ENCODE measurements around the gene MESP1. TPM values are rescaled to one million over a fixed set of nuclear protein-coding genes. Genes with fewer than 3 reads are reported as not detected.

The MESP1 gene, protein sequence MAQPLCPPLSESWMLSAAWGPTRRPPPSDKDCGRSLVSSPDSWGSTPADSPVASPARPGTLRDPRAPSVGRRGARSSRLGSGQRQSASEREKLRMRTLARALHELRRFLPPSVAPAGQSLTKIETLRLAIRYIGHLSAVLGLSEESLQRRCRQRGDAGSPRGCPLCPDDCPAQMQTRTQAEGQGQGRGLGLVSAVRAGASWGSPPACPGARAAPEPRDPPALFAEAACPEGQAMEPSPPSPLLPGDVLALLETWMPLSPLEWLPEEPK
- total RNA-seq (2012; rRNA removed): under 0.01 TPM in 1 of 2 replicates, not detected in the other
- 0.10 and 0.13 TPM in 2 replicates for polyA plus RNA-seq (2012; rRNA removed)
- polyA plus RNA-seq (2012; cell fraction: cytosol; rRNA removed): 0.41 and 0.54 TPM in 2 replicates
- polyA plus RNA-seq (2012; cell fraction: nucleus; rRNA removed; ENCODE audit: low replicate concordance): 0.05 and 0.18 TPM in 2 replicates
- Bru-seq, nascent RNA: percentile 16 among the genes with signal in this experiment
- not detected for BruChase-seq, experiment 1, labeled RNA remaining after a 6-hour chase
- BruChase-seq, experiment 2, labeled RNA remaining after a 2-hour chase: percentile 16 among the genes with signal in this experiment
- long read RNA-seq: 0 reads

DNA sequence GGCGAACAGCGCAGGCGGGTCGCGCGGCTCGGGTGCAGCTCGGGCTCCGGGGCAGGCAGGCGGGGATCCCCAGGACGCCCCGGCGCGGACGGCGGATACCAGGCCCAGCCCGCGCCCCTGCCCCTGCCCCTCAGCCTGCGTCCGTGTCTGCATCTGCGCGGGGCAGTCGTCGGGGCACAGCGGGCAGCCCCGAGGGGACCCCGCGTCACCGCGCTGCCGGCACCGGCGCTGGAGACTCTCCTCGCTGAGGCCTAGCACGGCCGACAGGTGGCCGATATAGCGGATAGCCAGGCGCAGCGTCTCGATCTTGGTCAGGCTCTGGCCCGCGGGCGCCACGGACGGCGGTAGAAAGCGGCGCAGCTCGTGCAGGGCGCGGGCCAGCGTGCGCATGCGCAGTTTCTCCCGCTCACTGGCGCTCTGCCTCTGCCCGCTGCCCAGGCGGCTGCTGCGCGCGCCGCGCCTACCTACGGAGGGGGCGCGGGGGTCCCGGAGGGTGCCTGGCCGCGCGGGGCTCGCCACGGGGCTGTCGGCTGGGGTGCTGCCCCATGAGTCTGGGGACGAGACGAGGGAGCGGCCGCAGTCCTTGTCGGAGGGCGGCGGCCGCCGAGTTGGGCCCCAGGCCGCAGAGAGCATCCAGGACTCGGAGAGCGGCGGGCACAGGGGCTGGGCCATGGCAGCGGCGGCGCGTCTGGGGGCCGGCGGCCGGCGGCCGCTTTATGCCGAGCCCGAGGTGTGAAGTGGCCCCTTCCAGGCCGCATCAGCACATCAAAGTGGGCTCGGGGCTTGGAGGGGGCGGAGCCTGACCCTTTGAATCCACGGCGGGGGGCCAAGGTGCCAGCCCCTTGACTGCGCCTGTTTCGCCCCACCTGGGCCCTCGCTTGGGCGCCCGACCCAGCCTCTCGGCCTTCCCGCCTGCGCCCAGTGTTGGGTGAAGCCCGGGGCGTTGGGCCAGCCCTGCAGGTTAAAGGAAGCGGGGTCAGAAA is at the start of gene MESP1:
Gene MESP1 (minus strand): TSS at position 690 of the 983 bp plus-strand sequence. CDS start 18 bp downstream, at position 672.
- Histone ChIP-seq H2AK5ac (ENCODE audit: low read depth, low read length) (no peak within 1 kb of the TSS), H3K9me1 (ENCODE audit: insufficient read depth, low read length) (no peaks in the 10 kb centered on the region; the same call in 1 of the 2 replicates), H2BK15ac (ENCODE audit: low read depth, low read length) (no peak within 1 kb of the TSS), H3K4me2 (ENCODE audit: low read depth, low read length) (peak within 1 kb of the TSS; percentile 39), H4K8ac (ENCODE audit: low read depth in 2 of 2, low read length in 2 of 2) (peak within 1 kb of the TSS in 1 of 2 experiments; percentile 83; a peak in 2 of 4 replicates), H3K36me3 (ENCODE audit: control insufficient read depth, insufficient read depth, low read length) (no peaks in the 10 kb centered on the region), H2BK5ac (ENCODE audit: low read depth, low read length, poor library complexity, severe bottlenecking) (no peak within 1 kb of the TSS), H3K4me3 (ENCODE audit: insufficient read depth, low read depth, low read length) (peak within 1 kb of the TSS; percentile 65), H3K4ac (ENCODE audit: low read depth, low read length) (0 out of 2 replicates have a peak within 1 kb of the TSS, but pooled peaks have one; percentile 64), H3K27me3 (ENCODE audit: control insufficient read depth, insufficient read depth, low read length) (peaks cover 33% of the 10 kb centered on the region), H3K18ac (ENCODE audit: low read depth, low read length) (no peak within 1 kb of the TSS), H3K4me1 (ENCODE audit: control insufficient read depth, insufficient read depth, low read length) (peaks cover 2% of the 10 kb centered on the region; the same call in 1 of the 2 replicates), H4K20me1 (ENCODE audit: insufficient read depth, low read length) (no peaks in the 10 kb centered on the region), H3K27ac (ENCODE audit: insufficient read depth, low read length) (peak within 1 kb of the TSS; percentile 19; the same call in 1 of the 2 replicates), H2AK9ac (replicated peaks; ENCODE audit: low read depth, low read length, poor library complexity) (peak within 1 kb of the TSS; percentile 82), H4K5ac (ENCODE audit: low read depth, low read length) (peak within 1 kb of the TSS; percentile 39; the same call in 1 of the 2 replicates), H3K79me1 (ENCODE audit: low read depth in 1 of 2, low read length in 2 of 2) (no peaks in the 10 kb centered on the region), H2BK120ac (ENCODE audit: low read depth, low read length) (no peak within 1 kb of the TSS), H3K9ac (ENCODE audit: low read depth, low read length) (no peak within 1 kb of the TSS), H2BK20ac (ENCODE audit: low read depth, low read length) (no peak within 1 kb of the TSS), H3K9me3 (ENCODE audit: control insufficient read depth, insufficient read depth, low read length) (no peaks in the 10 kb centered on the region), H4K91ac (ENCODE audit: insufficient read depth, low read depth, low read length) (no peak within 1 kb of the TSS; the same call in 1 of the 2 replicates), H3K56ac (ENCODE audit: extremely low read depth, insufficient read depth, low read length) (no peak within 1 kb of the TSS), H3K14ac (replicated peaks; ENCODE audit: low read depth, low read length) (no peak within 1 kb of the TSS), H3K23ac (ENCODE audit: low read depth, low read length) (no peak within 1 kb of the TSS), H2AFZ (replicated peaks; ENCODE audit: low read length, poor library complexity) (peak within 1 kb of the TSS; percentile 96)
- POLR2A ChIA-PET (ENCODE audit: unreplicated experiment): no interaction called here
- dilution Hi-C loops (cut with HindIII; ENCODE audit: low sequenced_read_pairs, unreplicated experiment) (loop anchor here (25.0 kb wide), 1 partner anchor 111 kb away; no protein-coding TSS in a partner anchor), in situ Hi-C loops (cut with MboI; ENCODE audit: low sequenced_read_pairs) (loop anchor here (10.0 kb wide), 1 partner anchor 324 kb away; no protein-coding TSS in a partner anchor), intact Hi-C loops (cut with micrococcal nuclease) (no loop called here)
- TF ChIP-seq RFX5 (IDR thresholded peaks at IDR 0.05; ENCODE audit: low read depth, low read length) (no peak), MAZ (IDR thresholded peaks at IDR 0.05; ENCODE audit: borderline replicate concordance, low read depth, low read length) (0 out of 2 replicates have a peak, but pooled peaks have one; percentile 51), RAD21 (IDR thresholded peaks at IDR 0.05; ENCODE audit: low read length) (peak; percentile 64), BHLHE40 (IDR thresholded peaks at IDR 0.05; ENCODE audit: low read depth, low read length) (peak; percentile 83), SMC3 (IDR thresholded peaks at IDR 0.05; ENCODE audit: low read depth, low read length) (peak; percentile 58)
- TF ChIP-seq, protein P1, sequence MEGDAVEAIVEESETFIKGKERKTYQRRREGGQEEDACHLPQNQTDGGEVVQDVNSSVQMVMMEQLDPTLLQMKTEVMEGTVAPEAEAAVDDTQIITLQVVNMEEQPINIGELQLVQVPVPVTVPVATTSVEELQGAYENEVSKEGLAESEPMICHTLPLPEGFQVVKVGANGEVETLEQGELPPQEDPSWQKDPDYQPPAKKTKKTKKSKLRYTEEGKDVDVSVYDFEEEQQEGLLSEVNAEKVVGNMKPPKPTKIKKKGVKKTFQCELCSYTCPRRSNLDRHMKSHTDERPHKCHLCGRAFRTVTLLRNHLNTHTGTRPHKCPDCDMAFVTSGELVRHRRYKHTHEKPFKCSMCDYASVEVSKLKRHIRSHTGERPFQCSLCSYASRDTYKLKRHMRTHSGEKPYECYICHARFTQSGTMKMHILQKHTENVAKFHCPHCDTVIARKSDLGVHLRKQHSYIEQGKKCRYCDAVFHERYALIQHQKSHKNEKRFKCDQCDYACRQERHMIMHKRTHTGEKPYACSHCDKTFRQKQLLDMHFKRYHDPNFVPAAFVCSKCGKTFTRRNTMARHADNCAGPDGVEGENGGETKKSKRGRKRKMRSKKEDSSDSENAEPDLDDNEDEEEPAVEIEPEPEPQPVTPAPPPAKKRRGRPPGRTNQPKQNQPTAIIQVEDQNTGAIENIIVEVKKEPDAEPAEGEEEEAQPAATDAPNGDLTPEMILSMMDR (conservative IDR thresholded peaks at IDR 0.05; ENCODE audit: low read depth, low read length): peak; percentile 89
- TF ChIP-seq, protein P2, sequence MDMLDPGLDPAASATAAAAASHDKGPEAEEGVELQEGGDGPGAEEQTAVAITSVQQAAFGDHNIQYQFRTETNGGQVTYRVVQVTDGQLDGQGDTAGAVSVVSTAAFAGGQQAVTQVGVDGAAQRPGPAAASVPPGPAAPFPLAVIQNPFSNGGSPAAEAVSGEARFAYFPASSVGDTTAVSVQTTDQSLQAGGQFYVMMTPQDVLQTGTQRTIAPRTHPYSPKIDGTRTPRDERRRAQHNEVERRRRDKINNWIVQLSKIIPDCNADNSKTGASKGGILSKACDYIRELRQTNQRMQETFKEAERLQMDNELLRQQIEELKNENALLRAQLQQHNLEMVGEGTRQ (IDR thresholded peaks at IDR 0.05; ENCODE audit: low read depth, low read length): no peak; the same call in 1 of the 2 replicates
- BruUV-seq (replicated peaks): no TSS peak
- CTCF ChIA-PET: interaction anchor here (0.6 to 1.1 kb wide), 6 partner anchors 9 to 136 kb away, joined by 3 to 4 read pairs (median 4); no protein-coding TSS in a partner anchor
- DNase-seq (peak; percentile 87), ATAC-seq (ENCODE audit: low read depth) (peak; percentile 97)
- 1% methylated on average over 81 of the region's 114 CpGs; no CpG with 5 or more reads in 1 of the 2 experiments for WGBS, 2 experiments (ENCODE audit: extremely low coverage in 2 of 2, insufficient read length in 1 of 2)
